ENCODE results near the gene VKORC1.

The VKORC1 gene

DNA sequence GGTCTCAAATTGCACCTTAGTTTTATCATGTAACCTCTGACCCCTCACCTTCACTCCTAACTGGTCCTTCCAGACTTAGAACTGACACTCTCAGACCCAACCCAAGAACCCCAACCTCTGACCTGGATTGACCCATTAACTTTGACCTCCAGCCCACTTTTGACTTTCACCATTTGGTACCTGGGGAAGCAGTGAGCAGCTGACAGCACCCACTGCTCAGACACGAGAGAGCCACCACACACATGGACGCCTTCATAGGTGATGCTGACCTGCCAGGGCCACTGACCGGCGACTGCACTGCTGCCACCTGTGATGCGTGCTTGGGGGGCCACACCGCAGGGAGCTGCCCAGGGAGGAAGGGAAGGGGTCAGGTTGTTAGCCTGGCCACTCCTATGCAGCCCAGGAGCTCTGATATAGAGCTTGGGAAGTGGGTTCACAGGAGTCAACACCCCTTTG is 38.5 kb upstream of the VKORC1 start:
- no peak overlapping the region for H3K4me3 ChIP-seq (ENCODE audit: low read length)
- no peak for DNase-seq (ENCODE audit: low read depth)
- TF ChIP-seq, protein P1, sequence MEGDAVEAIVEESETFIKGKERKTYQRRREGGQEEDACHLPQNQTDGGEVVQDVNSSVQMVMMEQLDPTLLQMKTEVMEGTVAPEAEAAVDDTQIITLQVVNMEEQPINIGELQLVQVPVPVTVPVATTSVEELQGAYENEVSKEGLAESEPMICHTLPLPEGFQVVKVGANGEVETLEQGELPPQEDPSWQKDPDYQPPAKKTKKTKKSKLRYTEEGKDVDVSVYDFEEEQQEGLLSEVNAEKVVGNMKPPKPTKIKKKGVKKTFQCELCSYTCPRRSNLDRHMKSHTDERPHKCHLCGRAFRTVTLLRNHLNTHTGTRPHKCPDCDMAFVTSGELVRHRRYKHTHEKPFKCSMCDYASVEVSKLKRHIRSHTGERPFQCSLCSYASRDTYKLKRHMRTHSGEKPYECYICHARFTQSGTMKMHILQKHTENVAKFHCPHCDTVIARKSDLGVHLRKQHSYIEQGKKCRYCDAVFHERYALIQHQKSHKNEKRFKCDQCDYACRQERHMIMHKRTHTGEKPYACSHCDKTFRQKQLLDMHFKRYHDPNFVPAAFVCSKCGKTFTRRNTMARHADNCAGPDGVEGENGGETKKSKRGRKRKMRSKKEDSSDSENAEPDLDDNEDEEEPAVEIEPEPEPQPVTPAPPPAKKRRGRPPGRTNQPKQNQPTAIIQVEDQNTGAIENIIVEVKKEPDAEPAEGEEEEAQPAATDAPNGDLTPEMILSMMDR (conservative IDR thresholded peaks at IDR 0.05; ENCODE audit: low read length): no peak

DNA sequence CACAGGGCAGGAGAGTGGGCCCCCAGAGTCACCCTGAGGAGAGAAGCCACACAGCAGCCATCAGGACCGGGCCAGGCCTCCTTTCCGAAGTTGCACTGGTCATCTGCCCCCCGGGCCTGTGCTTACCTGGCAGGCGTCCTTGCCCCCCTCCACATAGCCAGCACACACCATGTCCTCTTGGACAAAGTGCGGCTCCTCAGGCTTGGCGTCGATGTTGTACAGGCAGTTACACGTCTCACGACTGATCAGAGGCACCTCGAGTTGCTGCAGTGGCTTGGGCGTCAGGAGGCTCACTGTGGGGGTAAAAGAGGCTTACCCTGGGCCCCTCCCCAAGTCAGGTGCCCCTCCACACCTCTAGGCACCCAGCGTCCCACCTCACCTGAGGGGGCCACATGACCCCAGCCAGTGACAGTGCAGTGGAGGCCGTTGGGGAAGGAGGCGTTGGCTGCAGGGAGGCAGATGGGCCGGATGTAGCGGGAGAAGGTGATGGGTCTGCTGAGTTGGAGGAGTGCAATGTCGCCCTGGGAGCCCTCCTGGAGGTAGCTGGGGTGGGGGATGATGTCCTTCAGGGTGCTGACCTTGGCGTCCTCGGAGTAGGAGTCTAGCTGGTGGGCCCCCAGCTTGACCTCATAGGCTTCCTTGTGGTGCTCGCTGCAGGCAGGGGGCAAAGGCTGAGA is 37.8 kb upstream of the VKORC1 start:
- no peak for DNase-seq (ENCODE audit: low read depth)
- TF ChIP-seq, protein P1 (conservative IDR thresholded peaks at IDR 0.05; ENCODE audit: low read length): no peak
- no peak overlapping the region for H3K4me3 ChIP-seq (ENCODE audit: low read length)

DNA sequence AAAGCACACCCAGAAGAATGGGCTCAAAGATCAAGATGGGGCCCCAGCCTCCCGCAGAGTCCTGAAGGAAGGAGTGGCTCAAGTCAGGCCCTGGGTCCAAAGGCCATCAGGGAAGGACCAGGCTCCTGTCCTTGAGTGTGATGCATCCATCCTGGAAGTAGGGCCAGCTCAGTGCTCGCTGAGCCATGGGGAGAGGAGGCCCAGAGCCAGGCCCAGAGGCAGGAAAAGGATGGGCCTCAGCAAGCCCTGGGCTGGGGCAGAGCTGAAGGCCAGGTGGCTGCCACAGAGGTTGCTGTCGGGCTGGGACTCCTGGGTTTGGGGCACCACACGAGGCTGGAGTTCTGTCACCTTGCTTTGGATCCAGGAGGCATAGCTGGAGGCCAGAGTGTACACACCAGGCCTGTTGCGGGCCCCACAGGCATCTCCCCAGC is 37.3 kb upstream of the VKORC1 start:
- H3K4me3 ChIP-seq (ENCODE audit: low read length): no peak overlapping the region
- no peak for DNase-seq (ENCODE audit: low read depth)
- TF ChIP-seq, protein P1 (conservative IDR thresholded peaks at IDR 0.05; ENCODE audit: low read length): no peak

DNA sequence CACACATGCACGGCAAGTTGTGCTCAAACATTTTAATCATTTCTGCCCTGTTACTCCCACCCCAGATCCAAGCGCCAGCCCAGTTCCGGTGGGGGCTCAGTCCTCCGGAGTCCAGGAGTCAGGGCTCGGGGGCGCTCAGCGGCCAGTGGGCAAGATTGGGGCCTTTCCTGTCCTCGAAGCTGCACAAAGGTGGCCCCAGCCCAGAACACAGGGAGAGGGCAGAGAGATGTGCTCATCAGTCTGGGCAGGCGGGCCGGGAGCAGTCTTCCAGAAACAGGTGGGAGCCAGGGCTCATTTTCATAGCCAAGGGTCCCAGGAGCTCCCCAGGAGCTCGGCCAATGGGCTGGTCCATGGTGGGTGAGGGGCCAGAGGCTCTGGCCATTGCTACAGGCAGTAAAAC is 36.8 kb upstream of the VKORC1 start:
- TF ChIP-seq, protein P1 (conservative IDR thresholded peaks at IDR 0.05; ENCODE audit: low read length): no peak
- no peak for DNase-seq (ENCODE audit: low read depth)
- no peak overlapping the region for H3K4me3 ChIP-seq (ENCODE audit: low read length)

DNA sequence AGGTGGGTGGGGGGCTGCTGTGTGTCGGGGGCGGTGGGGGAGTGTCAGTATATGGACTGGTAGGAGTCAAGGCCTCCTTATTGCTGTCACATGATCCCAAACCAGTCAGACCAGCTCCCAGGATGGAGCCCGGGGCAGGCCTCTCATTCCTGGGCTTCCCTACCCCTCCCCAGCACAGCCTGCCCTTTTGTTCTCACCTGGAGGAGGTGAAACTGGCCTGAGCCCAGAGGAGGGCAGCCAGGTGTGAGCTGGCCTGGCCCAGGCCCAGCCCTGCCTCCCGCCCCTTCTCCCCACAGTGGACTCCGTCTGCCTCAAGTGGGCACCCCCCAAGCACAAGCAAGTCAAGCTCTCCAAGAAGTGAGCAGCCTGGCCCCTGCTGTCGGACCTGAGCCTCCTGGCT is 36.3 kb upstream of the VKORC1 start:
- H3K4me3 ChIP-seq (ENCODE audit: low read length): no peak overlapping the region
- no peak for DNase-seq (ENCODE audit: low read depth)
- TF ChIP-seq, protein P1 (conservative IDR thresholded peaks at IDR 0.05; ENCODE audit: low read length): no peak

DNA sequence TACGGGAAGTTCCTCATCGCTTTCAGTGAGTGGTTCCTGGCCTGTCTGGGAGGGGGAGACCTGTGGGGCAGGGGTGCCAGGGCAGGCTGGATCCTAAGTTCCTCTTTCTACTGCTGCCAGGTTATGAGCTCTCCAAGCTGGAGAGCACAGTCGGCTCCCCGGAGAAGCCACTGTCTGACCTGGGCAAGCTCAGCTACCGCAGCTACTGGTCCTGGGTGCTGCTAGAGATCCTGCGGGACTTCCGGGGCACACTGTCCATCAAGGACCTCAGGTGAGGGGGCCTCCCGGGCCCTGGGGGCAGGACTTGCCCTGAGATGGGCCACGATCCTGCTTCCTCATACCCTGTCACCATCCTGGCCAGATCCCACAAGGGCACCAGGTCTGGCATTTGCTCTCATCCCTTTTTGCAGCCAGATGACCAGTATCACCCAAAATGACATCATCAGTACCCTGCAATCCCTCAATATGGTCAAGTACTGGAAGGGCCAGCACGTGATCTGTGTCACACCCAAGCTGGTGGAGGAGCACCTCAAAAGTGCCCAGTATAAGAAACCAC is 35.8 kb upstream of the VKORC1 start:
- TF ChIP-seq, protein P1 (conservative IDR thresholded peaks at IDR 0.05; ENCODE audit: low read length): no peak
- H3K4me3 ChIP-seq (ENCODE audit: low read length): no peak overlapping the region
- DNase-seq (ENCODE audit: low read depth): no peak
